Keratinocyte (primary cell): ENCODE data around the gene SERPINA1.
"Not testable (repeated sequence)": the region's sequence is repeated elsewhere in the genome, so short reads cannot be mapped to it uniquely, and the experiment has no call there.

Source experiments
- EZH2 ChIP-seq: IDR thresholded peaks from one replicate; pipeline ENCODE4 v1.6.1; 2012; ENCODE audit warnings: inconsistent platforms, mild to moderate bottlenecking, low read length, moderate library complexity
- TF ChIP-seq, protein P1 (sequence below), 3 experiments: IDR thresholded peaks in 1 of 3; conservative IDR thresholded peaks in 1 of 3; optimal IDR thresholded peaks in 1 of 3; 2 replicates in 2 of 3; 3 replicates in 1 of 3; pipeline versions ENCODE3 to v1.5.1; 2011; ENCODE audit warnings: low read length in 3 of 3, mild to moderate bottlenecking in 3 of 3, moderate library complexity in 2 of 3, control low read depth in 1 of 3, inconsistent platforms in 1 of 3; ENCODE audit not compliant: insufficient read depth in 2 of 3; ENCODE audit errors: extremely low read depth in 1 of 3

DNA sequence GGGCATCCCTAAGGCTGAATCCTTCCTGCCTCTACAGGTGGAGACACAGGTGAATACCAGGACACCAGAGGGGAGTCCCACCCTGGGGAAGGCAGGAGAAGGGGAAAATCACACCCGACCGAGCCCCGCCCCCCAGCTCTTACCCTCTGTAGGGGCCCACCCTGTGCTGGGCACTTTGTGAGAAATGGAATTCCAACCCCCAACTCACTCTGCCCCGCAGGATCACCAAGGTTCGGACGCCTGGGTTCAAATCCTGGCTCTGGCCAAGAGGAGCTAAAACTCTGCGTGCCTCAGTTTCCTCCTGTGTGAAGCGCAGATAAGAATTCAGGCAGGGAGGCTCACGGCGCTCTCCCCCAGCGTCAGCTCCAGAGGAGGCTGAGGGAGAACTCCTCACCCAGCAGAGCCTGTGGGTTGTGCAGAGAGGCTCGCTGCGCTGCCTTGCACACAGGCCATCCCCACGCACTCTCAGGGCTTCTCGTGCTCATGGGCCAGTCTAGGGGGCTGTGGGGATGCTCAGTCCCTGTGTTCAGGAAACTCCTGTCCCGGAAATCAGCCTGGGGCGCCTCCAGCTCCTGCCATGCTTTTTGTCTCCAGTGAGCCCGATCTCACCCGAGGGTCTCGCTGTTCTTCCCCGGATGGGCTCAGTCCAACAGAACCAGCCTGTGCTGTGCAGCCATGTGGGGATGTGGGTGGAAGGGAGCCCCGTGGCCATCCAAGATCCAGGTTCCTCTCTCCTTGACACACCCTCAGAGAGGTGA, 18.5 kb downstream of the SERPINA1 start:
- not testable (repeated sequence) for TF ChIP-seq EZH2
- TF ChIP-seq, protein P1, sequence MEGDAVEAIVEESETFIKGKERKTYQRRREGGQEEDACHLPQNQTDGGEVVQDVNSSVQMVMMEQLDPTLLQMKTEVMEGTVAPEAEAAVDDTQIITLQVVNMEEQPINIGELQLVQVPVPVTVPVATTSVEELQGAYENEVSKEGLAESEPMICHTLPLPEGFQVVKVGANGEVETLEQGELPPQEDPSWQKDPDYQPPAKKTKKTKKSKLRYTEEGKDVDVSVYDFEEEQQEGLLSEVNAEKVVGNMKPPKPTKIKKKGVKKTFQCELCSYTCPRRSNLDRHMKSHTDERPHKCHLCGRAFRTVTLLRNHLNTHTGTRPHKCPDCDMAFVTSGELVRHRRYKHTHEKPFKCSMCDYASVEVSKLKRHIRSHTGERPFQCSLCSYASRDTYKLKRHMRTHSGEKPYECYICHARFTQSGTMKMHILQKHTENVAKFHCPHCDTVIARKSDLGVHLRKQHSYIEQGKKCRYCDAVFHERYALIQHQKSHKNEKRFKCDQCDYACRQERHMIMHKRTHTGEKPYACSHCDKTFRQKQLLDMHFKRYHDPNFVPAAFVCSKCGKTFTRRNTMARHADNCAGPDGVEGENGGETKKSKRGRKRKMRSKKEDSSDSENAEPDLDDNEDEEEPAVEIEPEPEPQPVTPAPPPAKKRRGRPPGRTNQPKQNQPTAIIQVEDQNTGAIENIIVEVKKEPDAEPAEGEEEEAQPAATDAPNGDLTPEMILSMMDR (optimal IDR thresholded peaks at IDR 0.05 in 1 of 3, IDR thresholded peaks at IDR 0.05 in 1 of 3, conservative IDR thresholded peaks at IDR 0.05 in 1 of 3; ENCODE audit: extremely low read depth in 1 of 3, insufficient read depth in 2 of 3, low read length in 3 of 3) = not testable (repeated sequence)
